GM18519 (cell line): ENCODE measurements around the gene TMEM61.

Experiments used
- ATAC-seq: cut with Tn5 transposase; IDR thresholded peaks from one replicate; pipeline ENCODE4 v1.9.1; 2021; ENCODE audit warnings: mild to moderate bottlenecking, moderate library complexity; ENCODE audit not compliant: unreplicated experiment, low FRiP score

The TMEM61 gene

DNA sequence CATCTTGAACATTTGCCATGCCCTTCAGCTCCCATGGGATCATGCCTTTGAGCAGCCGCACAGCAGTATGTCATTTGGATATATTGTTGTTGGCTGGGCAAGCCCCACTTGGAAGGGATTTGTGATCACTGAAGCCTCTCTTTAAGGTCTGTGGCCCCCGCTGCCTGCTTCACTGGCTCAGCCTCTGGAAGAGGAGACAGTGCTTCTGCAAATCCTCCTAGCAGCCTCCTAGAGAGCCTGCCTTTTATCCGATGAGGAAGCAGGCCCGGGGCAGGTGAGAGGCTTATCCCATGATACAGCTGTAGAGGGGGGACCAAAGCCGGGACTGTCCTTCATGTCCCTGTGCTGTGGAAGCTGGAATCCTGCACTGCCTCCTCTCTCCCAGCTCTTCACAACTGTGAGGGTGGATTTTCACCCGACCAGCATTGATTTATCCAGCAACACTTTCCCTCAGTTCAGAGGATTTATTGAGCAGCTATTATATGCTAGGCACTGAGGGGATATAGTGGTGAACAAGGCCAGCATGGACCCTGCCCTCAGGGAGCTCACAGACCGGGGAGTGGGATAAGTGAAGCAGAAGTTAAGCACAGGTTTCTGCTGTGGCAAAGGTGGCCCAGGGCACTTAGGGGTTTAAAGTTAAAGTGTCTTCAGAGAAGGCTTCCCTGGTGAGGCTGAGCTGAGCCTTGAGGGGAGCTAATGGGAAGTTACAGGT is 3.9 kb downstream of the TMEM61 start:
- ATAC-seq: no peak

DNA sequence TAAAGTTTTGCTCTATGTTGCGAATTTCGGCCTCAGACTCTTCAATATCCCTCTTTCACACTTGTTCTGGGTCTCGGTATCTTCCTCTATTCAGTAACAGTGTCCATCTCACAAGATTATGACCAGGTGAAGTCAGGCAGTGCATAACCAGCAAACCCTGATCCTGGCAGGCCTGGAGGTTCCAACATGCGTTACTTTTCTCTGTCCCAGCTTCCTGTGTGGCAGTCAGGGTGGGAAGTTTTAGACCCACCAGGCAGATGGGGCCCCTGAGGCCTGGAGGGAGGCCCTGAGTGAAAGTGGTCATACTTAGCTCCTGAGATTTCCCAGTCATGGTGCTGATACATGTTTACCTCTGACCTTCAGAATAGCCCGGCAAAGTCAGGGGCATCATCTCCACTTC is 5.1 kb downstream of the TMEM61 start:
- no peak for ATAC-seq

DNA sequence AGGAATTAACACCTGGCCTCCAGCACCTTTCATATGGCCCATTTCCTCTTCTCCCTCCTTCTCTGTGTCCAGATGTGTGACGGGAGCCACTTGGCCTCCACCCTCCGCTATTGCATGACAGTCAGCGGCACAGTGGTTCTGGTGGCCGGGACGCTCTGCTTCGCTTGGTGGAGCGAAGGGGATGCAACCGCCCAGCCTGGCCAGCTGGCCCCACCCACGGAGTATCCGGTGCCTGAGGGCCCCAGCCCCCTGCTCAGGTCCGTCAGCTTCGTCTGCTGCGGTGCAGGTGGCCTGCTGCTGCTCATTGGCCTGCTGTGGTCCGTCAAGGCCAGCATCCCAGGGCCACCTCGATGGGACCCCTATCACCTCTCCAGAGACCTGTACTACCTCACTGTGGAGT is 5.6 kb downstream of the TMEM61 start:
- ATAC-seq: no peak

DNA sequence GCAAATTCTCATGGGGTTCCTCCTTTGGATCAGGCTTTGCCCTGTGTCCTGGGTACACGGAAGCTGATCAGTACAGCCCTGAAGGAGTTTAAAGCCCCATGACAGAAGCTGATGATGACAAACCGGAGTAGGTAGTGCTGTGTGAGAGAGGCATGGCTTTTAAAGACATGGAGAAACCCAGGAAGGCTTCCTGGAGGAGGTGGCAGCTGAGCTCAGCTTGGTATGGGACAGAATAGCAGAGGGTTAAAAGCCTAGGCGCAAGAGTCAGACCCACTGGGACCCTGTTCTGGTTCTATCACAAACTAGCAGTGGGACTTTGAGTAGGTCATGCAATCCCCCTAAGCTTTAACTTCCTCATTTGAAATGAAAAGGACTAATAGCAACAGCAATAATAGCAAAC is 6.1 kb downstream of the TMEM61 start:
- no peak for ATAC-seq

DNA sequence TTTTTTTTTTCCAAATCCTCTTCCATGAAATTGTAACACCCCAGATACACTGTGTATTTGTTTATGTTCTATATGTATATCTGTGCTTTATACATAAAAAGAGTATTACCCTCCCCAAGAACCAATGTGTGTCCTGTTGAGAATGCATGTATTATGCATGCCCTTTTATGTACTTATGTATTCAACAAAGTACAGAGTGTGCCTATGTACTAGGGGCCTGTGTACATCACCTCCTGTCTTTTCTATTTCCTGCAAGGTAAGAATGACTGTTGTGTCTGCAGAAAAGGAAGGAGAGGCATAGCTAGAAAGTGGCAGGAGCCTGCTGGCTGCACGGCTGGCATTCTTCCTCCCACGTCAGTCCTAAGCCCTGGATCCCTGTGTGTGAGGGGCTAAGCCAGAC is 7.0 kb downstream of the TMEM61 start:
- ATAC-seq: no peak

DNA sequence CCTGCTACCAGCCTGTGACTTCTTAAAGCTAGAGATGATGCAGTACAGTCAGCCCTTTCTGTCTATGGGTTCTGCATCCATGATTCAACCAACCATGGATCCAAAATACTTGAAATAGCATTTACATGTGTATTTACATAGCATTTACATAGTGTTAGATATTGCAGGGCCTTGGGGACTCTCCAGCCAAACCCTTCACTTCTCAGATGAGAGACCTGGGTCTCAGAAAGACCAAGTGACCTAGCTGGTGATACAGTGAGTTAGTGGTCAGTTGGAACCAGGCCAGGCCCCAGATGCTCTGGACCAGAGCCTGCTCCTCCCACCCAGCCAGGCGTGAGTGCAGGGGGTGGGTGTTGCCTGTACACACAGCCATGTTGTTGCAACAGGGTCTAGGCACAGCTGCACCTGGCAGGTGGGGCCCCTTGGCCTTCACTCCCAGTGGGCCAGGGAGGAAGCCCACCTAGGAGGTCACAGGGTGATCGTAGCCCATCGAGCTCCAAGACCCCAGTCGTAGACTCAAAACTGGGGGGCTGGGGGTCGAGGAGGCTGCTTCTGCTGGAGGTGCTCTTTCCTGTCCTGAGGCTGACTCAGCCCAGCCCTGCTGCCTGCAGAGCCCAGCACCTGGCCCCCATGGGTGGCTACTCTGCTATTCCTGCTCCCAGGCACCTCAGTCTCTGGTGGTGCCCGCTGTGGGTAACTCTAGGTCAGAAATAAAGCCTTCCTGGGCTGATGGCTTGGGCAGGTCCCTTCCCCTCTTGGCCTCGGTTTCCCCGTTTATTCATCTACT is 7.7 kb downstream of the TMEM61 start:
- no peak for ATAC-seq

DNA sequence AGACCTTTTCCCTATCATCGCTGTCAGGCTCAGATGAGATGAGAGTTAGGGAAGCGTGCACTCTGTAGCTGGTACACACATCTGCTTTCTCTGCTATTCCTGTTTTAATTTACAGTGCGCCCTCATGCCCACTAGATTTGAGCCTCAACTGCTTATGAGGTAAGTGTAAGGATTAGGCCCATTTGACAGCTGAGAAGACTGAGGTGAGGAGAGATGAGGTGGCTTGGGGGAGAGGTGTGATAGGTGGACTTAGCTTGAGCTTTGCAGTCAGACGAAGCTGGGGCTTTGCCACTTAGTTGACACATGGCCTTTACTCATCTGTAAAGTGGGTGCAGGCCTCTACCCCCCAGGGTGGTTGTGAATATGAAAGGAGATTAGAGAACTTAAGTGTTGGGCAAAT is 8.5 kb downstream of the TMEM61 start:
- ATAC-seq: no peak

DNA sequence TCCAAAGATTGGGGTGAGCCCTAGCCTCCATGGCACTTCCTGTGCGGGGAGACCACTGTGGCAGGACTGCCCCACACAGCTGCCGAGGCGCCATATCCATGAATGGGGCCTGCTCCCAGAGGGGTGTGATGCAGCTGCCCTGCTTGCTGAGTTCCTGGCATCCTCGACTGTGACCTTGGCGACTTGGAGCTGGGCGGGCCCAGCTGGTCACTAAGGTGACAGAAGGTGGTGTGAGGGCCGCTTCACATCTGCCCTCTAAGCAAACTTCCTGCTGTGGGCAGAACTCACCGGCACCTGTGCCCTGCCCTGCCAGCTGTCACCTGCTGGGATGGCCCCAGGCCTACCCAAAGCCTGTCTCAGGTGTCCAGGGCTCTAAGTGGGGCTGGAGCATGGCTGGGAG is 9.0 kb downstream of the TMEM61 start:
- ATAC-seq: no peak

DNA sequence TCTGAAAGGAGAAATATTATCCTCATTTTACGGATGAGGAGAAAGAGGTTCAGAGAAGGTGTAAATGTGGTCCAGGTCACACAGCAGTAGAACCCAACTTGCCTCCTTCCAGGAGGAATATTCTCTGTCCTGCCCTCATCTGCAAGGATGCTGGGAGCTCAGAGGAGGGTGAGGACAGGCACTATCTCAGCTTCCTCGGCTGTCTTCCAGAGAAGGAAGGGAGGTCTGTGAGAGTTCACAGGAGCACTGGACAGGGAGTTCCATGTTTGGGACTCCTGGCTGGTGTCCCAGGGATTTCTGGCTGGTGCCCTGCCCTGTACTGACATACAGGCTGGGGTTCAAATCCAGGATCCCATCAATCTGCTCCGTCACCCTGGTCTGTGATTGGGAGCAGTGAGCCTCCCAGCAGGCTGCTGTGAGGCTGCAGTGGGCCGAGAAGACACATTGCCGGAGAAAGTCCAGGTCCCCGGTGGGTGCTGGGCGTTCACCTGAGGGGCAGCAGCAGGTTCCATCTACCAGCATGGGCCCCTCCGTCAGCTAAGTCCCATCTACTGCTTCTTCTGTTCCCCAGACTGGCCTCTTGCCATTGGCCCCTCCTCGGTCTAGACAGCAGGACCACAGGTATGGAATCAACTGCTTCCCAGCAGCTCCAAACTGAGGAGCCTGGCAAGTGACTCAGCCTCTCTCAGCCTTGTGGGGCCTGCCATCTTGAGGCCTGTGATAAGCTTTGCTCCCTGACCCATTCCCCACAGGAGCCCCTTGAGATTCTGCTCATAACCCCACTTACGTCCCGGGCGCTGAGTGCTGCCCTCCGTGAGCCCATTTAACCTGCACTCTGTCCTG is 9.8 kb downstream of the TMEM61 start:
- no peak for ATAC-seq

DNA sequence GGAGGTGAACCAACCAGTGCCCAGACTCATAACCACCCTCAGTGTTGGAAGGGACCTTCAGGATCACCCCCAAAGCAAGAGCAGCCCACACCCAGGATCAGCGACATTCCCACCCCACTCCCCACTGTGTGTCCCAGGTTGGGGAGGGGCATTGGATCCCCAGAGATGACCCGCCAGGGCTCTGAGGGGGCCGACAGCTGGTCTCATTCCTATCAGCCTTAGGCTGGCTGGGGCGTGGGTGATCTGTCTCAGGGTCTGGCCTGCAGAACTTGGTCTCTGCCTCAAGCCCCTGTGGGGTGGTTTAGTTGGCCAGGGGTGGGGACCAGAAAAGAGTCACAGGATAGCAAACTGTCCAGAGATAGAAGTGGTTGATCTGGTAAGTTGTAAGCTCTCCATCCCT is 10.5 kb downstream of the TMEM61 start:
- ATAC-seq: no peak

DNA sequence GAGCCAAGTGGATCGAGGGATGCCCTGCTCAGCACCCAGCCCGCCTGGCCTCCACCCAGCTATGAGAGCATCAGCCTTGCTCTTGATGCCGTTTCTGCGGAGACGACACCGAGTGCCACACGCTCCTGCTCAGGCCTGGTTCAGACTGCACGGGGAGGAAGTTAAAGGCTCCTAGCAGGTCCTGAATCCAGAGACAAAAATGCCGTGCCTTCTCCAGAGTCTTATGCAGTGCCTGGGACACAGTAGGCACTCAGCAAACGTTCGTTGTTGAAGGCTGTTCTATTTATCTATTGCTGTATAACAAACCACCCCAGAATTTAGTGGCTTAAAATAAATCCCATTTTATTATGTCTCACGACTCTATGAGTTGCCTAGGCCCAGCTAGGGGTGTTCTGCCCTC is 11.5 kb downstream of the TMEM61 start:
- ATAC-seq: no peak

DNA sequence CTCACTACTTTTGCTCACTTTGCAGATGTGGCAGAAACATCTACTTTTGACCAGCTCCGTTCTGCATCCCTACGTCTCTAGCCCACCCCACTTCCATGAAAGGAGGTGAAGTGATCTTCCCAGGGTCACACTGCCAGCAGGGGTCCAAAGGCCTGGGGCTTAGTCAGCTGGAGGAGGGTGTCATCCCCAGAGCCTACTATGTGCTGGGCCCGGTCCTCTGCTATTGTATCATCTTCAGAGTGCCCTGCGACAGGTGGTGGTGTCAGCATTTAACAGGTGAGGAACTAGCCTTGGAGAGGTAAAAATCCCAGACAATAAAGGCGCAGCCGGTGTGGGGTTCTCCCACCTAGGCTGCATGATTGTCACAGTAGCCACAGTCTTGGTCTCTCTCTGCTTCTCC is 12.7 kb downstream of the TMEM61 start:
- no peak for ATAC-seq

DNA sequence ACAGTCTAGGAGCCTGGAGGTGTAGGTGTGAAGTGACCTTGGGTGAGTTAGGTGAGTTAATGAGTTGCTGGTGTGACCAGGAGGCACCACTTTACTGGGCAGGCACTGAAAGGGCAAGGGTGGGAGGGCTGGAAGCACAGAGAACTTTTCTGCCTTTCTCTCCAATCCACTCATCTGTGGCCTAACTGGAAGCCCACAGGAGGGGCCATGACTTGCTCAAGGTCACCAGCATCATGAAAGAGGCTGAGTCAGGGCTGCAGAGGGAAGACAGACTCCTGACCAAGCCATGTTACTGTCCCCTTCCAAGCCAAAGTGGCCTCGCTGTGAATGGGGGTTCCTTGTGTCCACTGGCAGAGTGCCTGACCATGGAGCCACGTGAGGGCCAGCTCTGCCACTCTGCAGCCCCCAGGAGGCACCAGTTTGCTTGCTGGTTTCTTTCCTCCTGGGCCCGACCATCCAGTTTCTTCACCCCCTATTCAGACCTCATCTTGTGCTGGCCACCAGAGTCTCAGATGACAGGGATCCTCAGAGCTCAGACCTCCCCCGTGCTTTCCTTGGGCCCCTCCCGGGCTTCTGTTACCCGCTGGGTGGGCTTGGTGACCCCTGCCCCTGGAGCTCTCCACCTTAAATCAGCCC is 14.0 kb downstream of the TMEM61 start:
- ATAC-seq: no peak

DNA sequence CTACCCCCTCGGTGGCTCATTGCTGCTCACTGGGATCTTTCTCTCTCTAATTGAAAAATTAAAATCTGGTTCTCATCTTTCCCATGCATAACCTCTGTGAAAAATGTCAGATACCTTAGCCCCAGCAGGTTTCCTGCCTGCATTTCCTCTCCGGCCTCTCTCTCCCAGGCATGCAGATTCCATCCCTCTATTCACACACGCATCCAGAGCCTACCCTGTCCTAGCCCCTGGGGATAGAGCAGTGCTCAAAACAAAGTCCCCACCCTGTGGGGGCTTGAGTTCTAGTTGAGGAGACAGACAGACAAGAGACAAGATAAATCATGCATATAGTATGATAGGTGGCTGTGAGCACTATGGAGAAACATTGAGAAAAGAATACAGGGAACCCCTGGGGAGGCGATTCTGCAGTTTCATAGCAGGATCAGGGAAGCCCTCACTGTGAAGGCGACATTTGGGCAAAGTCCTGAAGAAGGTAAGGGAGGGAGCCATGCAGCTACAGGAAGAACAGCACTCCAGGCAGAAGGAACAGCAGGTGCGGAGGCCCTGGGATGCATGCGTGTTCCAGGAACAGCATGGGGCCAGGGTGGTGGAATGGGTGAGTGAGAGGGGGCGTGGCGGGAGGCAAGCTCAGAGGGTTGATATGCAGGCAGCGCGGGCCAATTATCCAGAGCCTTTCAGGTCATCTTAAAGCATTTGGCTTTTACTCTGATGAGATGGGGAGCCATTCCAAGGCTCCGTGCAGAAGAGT is 14.8 kb downstream of the TMEM61 start:
- ATAC-seq: no peak

DNA sequence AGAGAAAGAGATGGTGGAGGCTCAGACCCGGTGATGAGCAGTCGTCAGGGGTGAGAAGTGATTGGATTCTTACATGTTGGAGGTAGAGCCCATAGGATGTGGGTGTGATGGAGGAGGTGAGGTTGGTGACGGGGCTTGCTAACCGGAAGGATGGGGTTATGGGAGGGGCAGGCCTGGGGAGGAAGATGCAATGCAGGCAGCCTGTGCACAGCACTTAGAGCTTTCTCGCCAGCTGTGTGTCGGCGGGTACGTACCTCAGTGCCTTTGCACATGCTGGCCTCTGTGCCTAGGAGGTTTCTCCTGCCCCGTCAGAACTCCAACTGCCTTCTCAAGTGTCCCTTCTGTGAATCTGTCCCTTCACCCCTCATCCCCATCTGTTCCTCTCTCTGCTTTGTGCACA is 15.4 kb downstream of the TMEM61 start:
- no peak for ATAC-seq

DNA sequence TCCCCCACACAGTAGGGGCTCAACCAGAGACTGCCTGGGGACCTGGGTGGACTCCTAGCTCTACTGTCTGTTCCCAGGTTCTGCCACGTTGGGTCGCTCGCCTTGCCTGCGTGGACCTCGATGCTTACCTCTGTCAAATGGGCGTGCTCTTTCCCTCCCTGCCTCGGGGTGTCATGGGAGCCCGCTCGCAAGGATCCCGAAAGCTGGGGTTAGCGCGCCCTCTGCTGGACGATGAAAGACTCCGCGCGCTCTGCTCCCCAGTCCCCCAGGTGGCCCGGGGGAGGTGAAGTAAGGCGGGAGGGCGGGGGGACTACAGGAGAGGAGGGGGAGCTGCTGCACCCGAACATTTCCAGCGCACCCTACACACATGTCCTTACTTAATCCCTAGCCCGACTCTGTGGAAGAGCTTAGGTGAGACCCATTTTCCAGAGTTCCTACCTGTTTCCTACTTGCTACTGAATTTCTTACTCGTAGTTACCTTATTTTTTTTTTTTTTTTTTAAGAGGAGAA is 16.0 kb downstream of the TMEM61 start:
- no peak for ATAC-seq

DNA sequence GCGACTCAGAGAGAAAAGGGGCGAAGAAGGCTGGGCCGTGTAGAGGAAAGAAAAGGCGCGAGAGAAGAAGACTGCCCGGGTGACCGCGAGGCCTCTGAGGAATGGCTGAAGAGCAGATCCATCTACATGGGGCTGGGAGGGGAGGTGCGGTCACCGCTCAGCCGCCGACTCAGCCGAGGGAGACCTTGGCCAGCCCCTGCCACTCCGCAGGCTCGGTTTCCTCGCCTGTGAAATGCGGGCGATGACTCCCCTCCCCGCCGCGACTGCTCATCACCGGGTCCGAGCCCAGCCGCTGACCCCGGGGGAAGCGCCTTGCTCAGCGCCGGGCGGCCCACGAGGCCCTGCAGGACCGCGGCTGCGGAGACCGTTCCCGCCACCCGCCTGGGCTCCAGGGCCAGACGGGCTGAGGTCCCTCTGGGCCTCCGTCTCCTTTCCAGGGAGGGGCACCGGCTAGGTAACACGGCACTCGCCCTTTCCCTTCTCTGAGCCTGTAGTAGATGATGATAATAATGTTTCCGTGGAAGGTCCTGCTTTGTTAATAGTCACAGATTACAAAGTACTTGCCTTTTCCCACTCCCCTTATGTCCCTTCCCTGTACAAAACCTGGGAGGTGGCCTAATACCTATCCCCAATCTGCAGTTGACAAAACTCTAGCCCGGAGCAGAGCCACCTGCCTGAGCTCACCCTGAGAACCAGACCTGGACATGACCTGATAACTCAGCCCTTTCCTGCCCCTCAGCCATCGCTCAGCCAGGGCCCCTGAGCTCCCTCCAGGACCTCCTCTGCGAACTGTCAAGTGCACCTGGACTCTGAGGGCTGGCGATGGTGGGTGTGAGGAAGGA is 16.7 kb downstream of the TMEM61 start:
- no peak for ATAC-seq

DNA sequence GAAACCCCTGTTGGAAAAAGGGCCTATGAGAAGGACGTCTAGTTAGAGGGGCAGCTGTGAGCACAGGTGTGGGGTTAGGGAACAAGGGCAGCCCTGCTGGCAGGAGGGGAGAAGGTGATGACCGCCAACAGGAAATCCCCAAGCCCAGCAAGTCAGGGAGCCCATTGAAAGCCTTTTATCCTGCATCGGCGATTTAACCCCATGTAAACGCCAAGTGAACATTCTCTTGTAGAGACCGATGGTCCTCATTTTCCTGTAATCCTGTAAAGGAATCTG is 17.2 kb downstream of the TMEM61 start:
- ATAC-seq: no peak

DNA sequence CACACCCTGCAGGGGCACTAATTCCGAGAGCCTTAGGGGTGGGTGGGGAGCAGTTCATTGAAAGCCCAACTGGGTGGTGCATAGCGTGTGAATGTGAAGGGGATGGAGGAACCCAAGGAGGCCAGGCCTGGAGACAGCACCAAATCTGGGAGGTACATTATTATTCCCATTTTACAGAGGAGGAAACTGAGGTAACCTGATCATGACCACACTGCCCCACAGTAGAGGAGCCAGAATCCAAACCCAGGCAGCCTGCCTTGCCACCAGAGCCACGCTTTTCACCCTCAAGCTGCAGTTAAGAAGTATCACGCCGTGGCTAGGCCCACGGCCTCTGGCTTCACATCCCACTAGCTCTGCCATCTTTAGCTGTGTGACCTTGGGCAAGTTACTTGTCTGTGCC is 17.7 kb downstream of the TMEM61 start:
- no peak for ATAC-seq
